HG02973 (cell line): ENCODE results near the gene ZRSR2.
"Not testable (repeated sequence)": the region's sequence is repeated elsewhere in the genome, so short reads cannot be mapped to it uniquely, and the experiment has no call there.

Experiments
- ATAC-seq: cut with Tn5 transposase; IDR thresholded peaks from one replicate; pipeline ENCODE4 v1.9.1; 2021; ENCODE audit warnings: moderate library complexity; ENCODE audit not compliant: unreplicated experiment

Gene ZRSR2, protein sequence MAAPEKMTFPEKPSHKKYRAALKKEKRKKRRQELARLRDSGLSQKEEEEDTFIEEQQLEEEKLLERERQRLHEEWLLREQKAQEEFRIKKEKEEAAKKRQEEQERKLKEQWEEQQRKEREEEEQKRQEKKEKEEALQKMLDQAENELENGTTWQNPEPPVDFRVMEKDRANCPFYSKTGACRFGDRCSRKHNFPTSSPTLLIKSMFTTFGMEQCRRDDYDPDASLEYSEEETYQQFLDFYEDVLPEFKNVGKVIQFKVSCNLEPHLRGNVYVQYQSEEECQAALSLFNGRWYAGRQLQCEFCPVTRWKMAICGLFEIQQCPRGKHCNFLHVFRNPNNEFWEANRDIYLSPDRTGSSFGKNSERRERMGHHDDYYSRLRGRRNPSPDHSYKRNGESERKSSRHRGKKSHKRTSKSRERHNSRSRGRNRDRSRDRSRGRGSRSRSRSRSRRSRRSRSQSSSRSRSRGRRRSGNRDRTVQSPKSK

DNA sequence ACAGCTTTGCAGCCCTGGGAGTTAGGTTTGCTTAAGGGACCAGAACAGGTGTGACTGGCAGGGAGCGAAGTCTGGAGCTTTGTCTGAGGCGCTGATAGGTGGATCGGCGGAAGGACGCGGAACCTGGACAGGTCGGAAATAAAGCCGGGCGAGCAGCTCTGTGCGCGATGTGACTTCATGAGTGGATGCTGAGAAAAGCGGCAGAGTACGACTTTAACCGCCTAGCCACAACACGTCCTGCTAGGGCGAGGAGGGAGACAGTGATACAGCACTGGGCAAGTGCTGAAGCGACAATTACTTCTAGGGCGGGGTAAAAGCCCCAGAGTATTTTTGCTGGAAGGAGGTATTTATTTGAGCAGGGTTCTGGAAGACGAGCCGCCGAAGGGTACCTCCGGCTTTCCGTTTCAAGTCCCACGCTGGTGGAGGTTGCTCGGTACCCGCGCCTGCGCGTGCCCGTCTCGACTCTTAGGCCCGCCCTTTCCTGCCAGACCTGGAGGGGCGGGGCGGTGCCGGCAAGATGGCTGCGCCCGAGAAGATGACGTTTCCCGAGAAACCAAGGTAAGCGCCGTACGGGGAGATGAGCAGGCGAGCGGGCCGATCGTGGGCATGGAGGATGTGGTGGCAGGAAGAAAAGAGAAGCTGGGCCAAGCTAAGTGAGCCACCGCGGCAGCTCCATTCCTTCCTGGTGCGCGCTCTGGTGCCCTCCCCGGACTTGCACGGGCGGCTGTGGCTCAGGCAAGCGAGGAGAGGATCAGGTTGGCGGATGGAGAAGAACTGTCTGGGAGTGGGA is at the start of gene ZRSR2:
Gene ZRSR2, plus strand, starts transcription at position 506 of the 790 bp plus-strand sequence. Its CDS starts 12 bp downstream, at position 518.
- ATAC-seq: peak; percentile 86

DNA sequence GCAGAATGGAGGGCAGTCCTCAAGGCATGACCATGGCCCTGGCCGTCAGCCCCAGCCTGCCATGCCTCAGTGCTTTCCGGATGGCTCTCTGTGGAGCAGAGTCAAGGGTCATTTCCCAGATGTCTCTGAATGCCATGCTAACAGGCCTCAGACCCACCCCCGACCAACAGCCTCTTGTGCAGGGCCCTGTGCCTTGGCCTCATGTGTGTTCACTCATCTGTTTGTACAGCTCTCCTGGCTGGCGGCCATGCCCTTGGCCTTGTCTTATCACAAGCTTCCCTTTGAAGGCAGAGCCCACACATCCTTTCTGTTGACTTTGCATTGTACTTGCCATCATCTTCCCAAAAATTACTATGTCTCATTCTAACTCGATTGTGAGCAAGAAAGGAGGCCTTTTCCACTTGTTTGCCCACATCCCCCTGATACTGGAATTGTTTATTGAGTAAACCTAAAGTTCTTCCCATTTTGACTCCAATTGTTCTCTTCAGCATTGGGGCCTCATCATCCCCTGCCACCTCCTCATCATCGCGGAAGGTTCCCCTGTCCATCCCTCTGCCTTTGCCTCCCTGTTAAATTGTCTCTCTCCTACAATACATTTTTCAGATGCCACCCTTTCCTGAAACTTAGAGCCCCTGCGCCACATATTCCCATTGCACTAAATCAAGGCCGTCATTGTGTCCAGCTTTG is 46.0 kb upstream of the ZRSR2 start:
- no peak for ATAC-seq

- ATAC-seq: no peak
These were observed 45.1 kb upstream of the ZRSR2 start for GRCh38 chrX:15745179-15745578.

DNA sequence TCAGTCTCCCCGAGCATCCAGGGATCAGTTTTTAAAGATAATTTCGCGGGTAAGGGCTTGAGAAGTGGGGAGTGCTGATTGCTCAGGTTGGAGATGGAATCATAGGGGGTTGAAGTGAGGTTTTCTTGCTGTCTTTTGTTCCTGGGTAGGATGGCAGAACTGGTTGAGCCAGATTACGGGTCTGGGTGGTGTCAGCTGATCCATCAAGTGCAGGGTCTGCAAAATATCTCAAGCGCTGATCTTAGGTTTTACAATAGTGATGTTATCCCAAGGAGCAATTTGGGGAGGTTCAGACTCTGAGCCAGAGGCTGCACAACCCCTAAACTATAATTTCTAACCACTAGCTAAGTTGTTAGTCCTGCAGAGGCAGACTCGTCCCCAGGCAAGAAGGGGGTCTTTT is 43.6 kb upstream of the ZRSR2 start:
- not testable (repeated sequence) for ATAC-seq

- ATAC-seq: no peak
These were observed 42.6 kb upstream of the ZRSR2 start for GRCh38 chrX:15747626-15748173.

DNA sequence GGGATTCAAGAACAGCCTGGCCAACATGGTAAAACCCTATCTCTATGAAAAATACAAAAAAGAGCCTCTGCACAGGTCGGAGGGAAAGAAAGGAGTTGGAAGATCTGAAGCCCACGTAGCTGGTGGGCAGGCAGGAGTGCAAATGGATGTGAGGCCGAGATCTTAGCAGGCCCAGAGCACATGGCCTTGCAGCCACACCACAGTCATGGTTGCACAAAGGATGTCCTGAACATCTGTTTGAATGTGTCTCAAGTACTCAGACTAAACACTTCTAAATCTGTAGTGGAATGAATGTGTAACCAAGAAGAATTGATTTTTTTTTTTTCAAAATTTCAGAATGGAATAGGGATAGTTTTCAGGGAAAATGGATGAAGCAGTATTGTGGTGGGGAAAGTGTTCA is 41.4 kb upstream of the ZRSR2 start:
- no peak for ATAC-seq

DNA sequence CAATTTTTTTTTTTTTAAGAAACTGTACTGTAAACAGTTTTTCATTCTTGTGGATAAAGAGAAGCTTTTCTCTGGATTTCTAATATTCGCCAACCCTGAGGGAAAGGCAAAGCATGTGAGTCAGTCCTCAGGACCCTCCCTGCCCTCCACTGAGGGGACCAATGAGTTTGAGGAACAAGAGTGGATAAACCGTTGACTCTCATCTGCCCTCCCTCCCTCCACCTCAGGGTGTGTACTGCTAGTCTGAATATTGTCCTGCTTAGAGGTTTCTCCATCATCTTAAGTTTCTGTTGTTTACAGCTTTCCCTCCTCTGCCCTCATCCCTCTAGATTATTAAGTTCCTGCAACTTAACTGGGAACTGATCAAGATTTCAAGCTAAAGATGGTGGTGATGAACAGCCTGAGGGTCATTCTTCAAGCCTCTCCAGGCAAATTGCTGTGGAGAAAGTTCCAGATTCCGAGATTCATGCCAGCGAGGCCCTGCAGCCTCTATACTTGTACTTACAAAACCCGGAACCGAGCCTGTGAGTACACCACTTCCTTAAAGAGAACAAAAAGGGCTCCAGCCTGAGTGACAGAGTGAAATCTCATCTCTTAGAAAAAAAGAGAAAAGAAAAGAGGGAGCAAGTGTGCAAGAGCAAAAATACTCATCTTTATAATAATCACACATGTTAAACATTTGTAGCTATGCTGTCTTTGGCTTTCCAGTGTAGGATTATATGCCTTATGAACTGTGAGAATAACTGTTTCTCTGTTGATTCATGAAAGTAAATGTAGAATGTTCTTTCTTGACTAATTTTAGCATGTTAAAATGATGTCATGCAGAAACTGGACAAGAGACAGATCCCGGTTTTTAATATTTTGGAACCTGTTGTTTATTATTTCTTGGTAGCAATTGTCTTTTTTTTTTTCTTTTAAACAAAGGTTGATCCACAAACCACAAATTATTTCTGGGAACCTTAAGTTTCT is 40.4 kb upstream of the ZRSR2 start:
- peak; percentile 63 for ATAC-seq

DNA sequence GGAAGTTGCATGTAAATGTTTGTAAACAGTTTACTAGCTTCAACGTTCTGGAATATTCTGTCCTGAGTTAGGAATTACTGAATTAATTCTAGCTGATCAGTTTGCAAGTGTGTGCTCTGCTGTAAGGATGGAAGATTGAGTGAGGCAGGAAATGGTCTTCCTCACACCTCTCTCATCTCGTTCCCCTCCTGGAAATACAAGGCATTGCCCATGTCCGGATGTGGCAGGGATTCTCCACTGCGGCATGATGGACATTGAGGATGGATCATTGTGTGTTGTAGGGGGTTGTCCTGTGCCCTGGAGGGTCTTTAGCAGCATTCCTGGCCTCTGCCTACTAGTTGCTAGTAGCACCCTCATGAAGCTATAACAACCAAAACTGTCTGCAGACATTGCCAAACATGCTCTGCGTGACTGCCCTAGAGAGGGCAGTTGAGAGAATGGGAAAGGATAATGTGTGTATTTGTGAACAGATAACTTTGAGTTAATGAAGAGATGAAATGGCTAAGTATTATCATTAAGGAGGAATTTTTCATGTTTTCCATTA is 39.6 kb upstream of the ZRSR2 start:
- ATAC-seq: no peak

GRCh38 chrX:15751155-15751819 is 39.0 kb upstream of the ZRSR2 start:
- ATAC-seq: no peak

GRCh38 chrX:15755091-15755490 is 35.2 kb upstream of the ZRSR2 start:
- ATAC-seq: no peak

GRCh38 chrX:15758140-15758539 is 32.1 kb upstream of the ZRSR2 start:
- no peak for ATAC-seq

- ATAC-seq: not testable (repeated sequence)
These were observed 30.4 kb upstream of the ZRSR2 start for GRCh38 chrX:15759886-15760285.

DNA sequence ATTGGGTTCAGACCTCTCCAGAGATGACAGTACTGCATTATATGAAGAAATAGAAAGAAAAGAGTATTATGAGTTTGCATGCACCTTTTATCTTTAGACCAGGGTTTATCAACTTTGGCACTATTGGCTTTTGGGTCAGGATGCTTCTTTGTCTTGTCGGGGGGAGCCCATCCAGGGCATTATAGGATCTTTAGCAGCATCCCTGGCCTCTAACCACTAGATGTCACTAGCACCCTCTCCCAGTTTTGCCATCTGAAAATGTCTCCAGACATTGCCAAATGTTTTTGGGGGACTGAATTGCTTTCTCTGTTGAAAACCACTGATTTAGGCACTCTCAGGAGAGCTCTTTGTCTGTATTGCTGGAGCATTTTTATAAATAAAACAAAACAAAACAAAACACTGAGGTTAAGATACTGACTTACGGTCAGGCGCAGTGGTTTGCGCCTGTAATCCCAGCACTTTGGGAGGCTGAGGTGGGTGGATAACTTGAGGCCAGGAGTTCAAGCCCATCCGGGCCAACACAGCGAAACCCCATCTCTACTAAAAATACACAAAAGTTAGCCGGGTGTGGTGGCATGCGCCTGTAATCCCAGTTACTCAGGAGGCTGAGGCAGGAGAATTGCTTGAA is 28.6 kb upstream of the ZRSR2 start:
- ATAC-seq: no peak

- no peak for ATAC-seq
These were observed 20.9 kb upstream of the ZRSR2 start for GRCh38 chrX:15769300-15769954.

- ATAC-seq: peak; percentile 63
These were observed 8.2 kb upstream of the ZRSR2 start for GRCh38 chrX:15781961-15782699.

GRCh38 chrX:15785176-15785750 is 5.0 kb upstream of the ZRSR2 start:
- no peak for ATAC-seq

DNA sequence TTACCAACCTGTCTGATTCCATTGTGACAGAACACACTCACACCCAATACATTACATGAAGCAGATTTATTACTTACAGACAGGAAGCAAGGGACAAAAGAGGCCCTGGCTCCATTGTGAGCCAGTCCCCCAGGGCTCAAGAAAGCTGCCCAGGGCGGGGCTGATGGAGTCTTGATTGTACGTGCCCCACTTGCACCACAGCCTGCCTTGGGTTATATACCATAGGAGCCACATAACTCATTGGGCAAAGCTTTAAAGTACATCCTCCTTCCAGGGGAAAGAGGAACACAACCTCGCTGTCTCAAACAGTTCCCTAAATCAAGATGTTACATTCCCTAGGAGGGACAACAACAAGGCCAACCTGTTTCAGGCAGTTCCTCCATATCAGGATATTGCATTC is 3.4 kb upstream of the ZRSR2 start:
- no peak for ATAC-seq
